HepG2 (cell line): ENCODE results near the gene HYAL1. TPM values are rescaled to one million over a fixed set of nuclear protein-coding genes. Genes with fewer than 3 reads are reported as not detected.

ENCODE experiments used
- CEBPZ ChIP-seq: IDR thresholded peaks from 2 replicates; pipeline ENCODE4 v1.6.1; 2012; ENCODE audit warnings: low read length, improper control_type of control experiment
- CENPT ChIP-seq: sonication (generic); formaldehyde crosslinking; IDR thresholded peaks from 2 replicates; pipeline ENCODE4 v1.8.0; 2022; ENCODE audit warnings: low read depth, mild to moderate bottlenecking, moderate library complexity, missing genetic modification reagents
- GMEB1 ChIP-seq: sonication (generic); formaldehyde crosslinking; IDR thresholded peaks from 2 replicates; pipeline ENCODE4 v1.5.1; 2020; ENCODE audit warnings: missing genetic modification reagents, mild to moderate bottlenecking, borderline replicate concordance
- HINFP ChIP-seq: sonication (generic); formaldehyde crosslinking; IDR thresholded peaks from 2 replicates; pipeline ENCODE4 v1.4.0; 2020; ENCODE audit warnings: low read depth, mild to moderate bottlenecking, missing genetic modification reagents
- KLF6 ChIP-seq: IDR thresholded peaks from 2 replicates; pipeline ENCODE4 v1.8.0; 2016; ENCODE audit warnings: missing biosample characterization, missing genetic modification reagents
- NCOR1 ChIP-seq: fragments of 200-600 bp; sonication (generic); IDR thresholded peaks from 2 replicates; pipeline ENCODE4 v1.7.0; 2017; ENCODE audit warnings: antibody characterized with exemption, low read length, borderline replicate concordance
- PHF8 ChIP-seq: sonication (generic); formaldehyde crosslinking; IDR thresholded peaks from 2 replicates; pipeline ENCODE4 v1.5.0; 2020; ENCODE audit warnings: missing genetic modification reagents
- SAFB2 ChIP-seq: sonication (generic); formaldehyde crosslinking; IDR thresholded peaks from 2 replicates; pipeline ENCODE4 v1.5.1; 2020; ENCODE audit warnings: missing genetic modification reagents, low read depth, mild to moderate bottlenecking, borderline replicate concordance
- TCF12 ChIP-seq, 2 experiments: fragments of 450-650 bp in 1 of 2; sonication (generic) in 1 of 2; formaldehyde crosslinking in 1 of 2; IDR thresholded peaks; 2 replicates each; pipeline versions ENCODE4 v1.6.1 to v1.8.0; 2017 to 2022; ENCODE audit warnings: antibody characterized with exemption in 1 of 2, mild to moderate bottlenecking in 1 of 2, missing genetic modification reagents in 1 of 2, moderate library complexity in 1 of 2
- TERF1 ChIP-seq: sonication (generic); formaldehyde crosslinking; IDR thresholded peaks from 2 replicates; pipeline ENCODE4 v1.8.0; 2022; ENCODE audit warnings: mild to moderate bottlenecking, missing genetic modification reagents, moderate library complexity
- ZBTB7A ChIP-seq: sonication (generic); formaldehyde crosslinking; IDR thresholded peaks from 2 replicates; pipeline ENCODE4 v1.8.0; 2022; ENCODE audit warnings: mild to moderate bottlenecking, missing genetic modification reagents
- ZMYM4 ChIP-seq: sonication (generic); formaldehyde crosslinking; IDR thresholded peaks from 2 replicates; pipeline ENCODE4 v1.8.1; 2023; ENCODE audit warnings: mild to moderate bottlenecking, missing genetic modification reagents
- ZNF205 ChIP-seq: IDR thresholded peaks from 2 replicates; pipeline ENCODE4 v1.6.1; 2018; ENCODE audit warnings: missing biosample characterization, missing genetic modification reagents
- ZNF629 ChIP-seq: sonication (generic); formaldehyde crosslinking; conservative IDR thresholded peaks from 2 replicates; pipeline ENCODE4 v1.5.0; 2020; ENCODE audit warnings: missing genetic modification reagents
- ZNF710 ChIP-seq: sonication (generic); formaldehyde crosslinking; IDR thresholded peaks from 2 replicates; pipeline ENCODE4 v1.5.0; 2020; ENCODE audit warnings: mild to moderate bottlenecking, missing genetic modification reagents, borderline replicate concordance
- ZNF713 ChIP-seq: sonication (generic); formaldehyde crosslinking; IDR thresholded peaks from 2 replicates; pipeline ENCODE4 v1.4.0; 2020; ENCODE audit warnings: mild to moderate bottlenecking, missing genetic modification reagents
- ZNF773 ChIP-seq: sonication (generic); formaldehyde crosslinking; IDR thresholded peaks from 2 replicates; pipeline ENCODE4 v1.4.0; 2020; ENCODE audit warnings: missing genetic modification reagents, borderline replicate concordance
- polyA plus RNA-seq, 8 experiments: library from polyadenylated mRNA; depleted of rRNA in 3 of 8; stranded (reverse) in 7 of 8; unstranded in 1 of 8; fragments of >200 nt; fragmentation: Illumina TruSeq in 4 of 8; extraction: Trizol in 4 of 8; gene quantifications; 2 replicates each; pipeline versions ENCODE4 v1.2.1 to v1.2.3, GENCODE V29; 2011 to 2016; ENCODE audit warnings: low read depth in 4 of 8, missing spikeins in 1 of 8, mixed read lengths in 1 of 8; ENCODE audit not compliant: insufficient read depth in 1 of 8
- total RNA-seq, 5 experiments: library from RNA; depleted of rRNA; stranded (reverse); fragments of >200 nt; fragmentation: Illumina TruSeq; extraction: Trizol; gene quantifications; 2 replicates each; pipeline ENCODE4 v1.2.3, GENCODE V29; 2016; ENCODE audit warnings: low read depth in 1 of 5

HYAL1 gene
- total and polyA plus RNA-seq, 2 of the 13 experiments (the other 11 are each of a cell fraction or from before 2014, with no cell fraction given), result 76.5 to 193 TPM

GRCh38 chr3:50260027-50260941 is 43.1 kb downstream of the HYAL1 start (continued):
- TF ChIP-seq TCF12 (IDR thresholded peaks at IDR 0.05), result no peak
- peak; percentile 95 for TF ChIP-seq TCF12 (CRISPR knock-in tag; IDR thresholded peaks at IDR 0.05)
- peak; percentile 73; the same call in 1 of the 2 replicates for TF ChIP-seq CENPT (CRISPR knock-in tag)
- peak; percentile 98 for TF ChIP-seq ZBTB7A (CRISPR knock-in tag)
- TF ChIP-seq ZNF713 (CRISPR knock-in tag), result peak; percentile 55; the same call in 1 of the 2 replicates
- TF ChIP-seq ZMYM4 (CRISPR knock-in tag), result peak; percentile 54; the same call in 1 of the 2 replicates
- peak; percentile 50; the same call in 1 of the 2 replicates for TF ChIP-seq NCOR1
- TF ChIP-seq HINFP (CRISPR knock-in tag), result peak; percentile 77; the same call in 1 of the 2 replicates
- TF ChIP-seq GMEB1, result no peak
- TF ChIP-seq KLF6, result peak; percentile 85
- no peak for TF ChIP-seq CEBPZ
- TF ChIP-seq ZNF205 (CRISPR knock-in tag), result 0 out of 2 replicates have a peak, but pooled peaks have one; percentile 71
- TF ChIP-seq SAFB2 (CRISPR knock-in tag), result peak; percentile 55; the same call in 1 of the 2 replicates
- TF ChIP-seq TERF1, result no peak
- TF ChIP-seq ZNF629, result peak; percentile 59; the same call in 1 of the 2 replicates
- TF ChIP-seq PHF8 (CRISPR knock-in tag), result peak; percentile 82
- no peak for TF ChIP-seq ZNF773 (CRISPR knock-in tag)
- TF ChIP-seq ZNF710 (CRISPR knock-in tag), result peak; percentile 76; the same call in 1 of the 2 replicates
